SK-N-SH treated with all-trans-retinoic acid at 6 μM for 48 hours (cell line): ENCODE measurements around the gene BBS9.

Experiments used
- ATAC-seq: fragments of 200-7000 bp; cut with Tn5 transposase; 3 replicates; pipeline ENCODE4 v1.9.1; 2020; ENCODE audit warnings: mild to moderate bottlenecking, moderate library complexity
- BACH2 ChIP-seq: fragments of 250-450 bp; sonication (Bioruptor Pico); IDR thresholded peaks from 2 replicates; pipeline ENCODE4 v1.9.0; 2021; ENCODE audit warnings: mild to moderate bottlenecking, borderline replicate concordance
- CSDC2 ChIP-seq: fragments of 250-450 bp; sonication (Bioruptor Pico); IDR thresholded peaks from 2 replicates; pipeline ENCODE4 v1.5.0; 2020; ENCODE audit warnings: mild to moderate bottlenecking, moderate library complexity
- ESRRG ChIP-seq: fragments of 250-450 bp; sonication (Bioruptor Pico); IDR thresholded peaks from 2 replicates; pipeline ENCODE4 v1.6.1; 2021; ENCODE audit warnings: mild to moderate bottlenecking
- GLIS3 ChIP-seq: fragments of 250-450 bp; sonication (Bioruptor Pico); IDR thresholded peaks from 2 replicates; pipeline ENCODE4 v1.5.0; 2020; ENCODE audit warnings: mild to moderate bottlenecking, moderate library complexity
- ISL1 ChIP-seq: fragments of 250-450 bp; sonication (Bioruptor Pico); IDR thresholded peaks from 2 replicates; pipeline ENCODE4 v2.1.2; 2022; ENCODE audit warnings: mild to moderate bottlenecking, moderate library complexity
- OSR1 ChIP-seq: fragments of 250-450 bp; sonication (Bioruptor Pico); IDR thresholded peaks from 2 replicates; pipeline ENCODE4 v1.8.0; 2022; ENCODE audit warnings: moderate library complexity, mild to moderate bottlenecking, inconsistent platforms
- PPARA ChIP-seq: fragments of 250-450 bp; sonication (Bioruptor Pico); IDR thresholded peaks from 2 replicates; pipeline ENCODE4 v1.5.0; 2020; ENCODE audit warnings: mild to moderate bottlenecking, borderline replicate concordance
- RARB ChIP-seq: fragments of 250-450 bp; sonication (Bioruptor Pico); IDR thresholded peaks from 2 replicates; pipeline ENCODE4 v1.8.0; 2021; ENCODE audit warnings: mild to moderate bottlenecking, moderate library complexity
- SNAI2 ChIP-seq: fragments of 250-450 bp; sonication (Bioruptor Pico); IDR thresholded peaks from 2 replicates; pipeline ENCODE4 v1.5.0; 2020; ENCODE audit warnings: mild to moderate bottlenecking, moderate library complexity
- TCF4 ChIP-seq: fragments of 250-450 bp; sonication (Bioruptor Pico); IDR thresholded peaks from 2 replicates; pipeline ENCODE4 v1.8.0; 2021; ENCODE audit warnings: mild to moderate bottlenecking, moderate library complexity, borderline replicate concordance
- TOX ChIP-seq: fragments of 250-450 bp; sonication (Bioruptor Pico); IDR thresholded peaks from 2 replicates; pipeline ENCODE4 v1.8.0; 2021; ENCODE audit warnings: mild to moderate bottlenecking, moderate library complexity, borderline replicate concordance
- ZFP3 ChIP-seq: fragments of 250-450 bp; sonication (Bioruptor Pico); IDR thresholded peaks from 2 replicates; pipeline ENCODE4 v1.5.0; 2020; ENCODE audit warnings: mild to moderate bottlenecking, moderate library complexity
- ZFP30 ChIP-seq: fragments of 450-650 bp; formaldehyde crosslinking; IDR thresholded peaks from 2 replicates; pipeline ENCODE4 v1.5.0; 2022; ENCODE audit warnings: mild to moderate bottlenecking, moderate library complexity
- ZNF565 ChIP-seq: fragments of 450-650 bp; formaldehyde crosslinking; conservative IDR thresholded peaks from 2 replicates; pipeline ENCODE4 v1.5.0; 2020; ENCODE audit warnings: low read depth, mild to moderate bottlenecking, moderate library complexity
- ZNF70 ChIP-seq: fragments of 450-650 bp; formaldehyde crosslinking; IDR thresholded peaks from 2 replicates; pipeline ENCODE4 v1.5.0; 2020; ENCODE audit warnings: mild to moderate bottlenecking, moderate library complexity
- ZNF8 ChIP-seq: fragments of 450-650 bp; formaldehyde crosslinking; IDR thresholded peaks from 2 replicates; pipeline ENCODE4 v1.5.0; 2020; ENCODE audit warnings: mild to moderate bottlenecking, moderate library complexity
- TF ChIP-seq, protein P1 (sequence below): fragments of 250-450 bp; sonication (Bioruptor Pico); IDR thresholded peaks from 2 replicates; pipeline ENCODE4 v1.5.0; 2020; ENCODE audit warnings: mild to moderate bottlenecking, moderate library complexity
- TF ChIP-seq, protein P2 (sequence below): fragments of 250-450 bp; sonication (Bioruptor Pico); IDR thresholded peaks from 2 replicates; pipeline ENCODE4 v1.5.1; 2020; ENCODE audit warnings: low read depth, mild to moderate bottlenecking, moderate library complexity
- TF ChIP-seq, protein P3 (sequence below): fragments of 250-450 bp; sonication (Bioruptor Pico); IDR thresholded peaks from 2 replicates; pipeline ENCODE4 v1.5.1; 2021; ENCODE audit warnings: mild to moderate bottlenecking, moderate library complexity
- TF ChIP-seq, protein P4 (sequence below): fragments of 250-450 bp; sonication (Bioruptor Pico); IDR thresholded peaks from 2 replicates; pipeline ENCODE4 v1.8.0; 2021; ENCODE audit warnings: low read depth, mild to moderate bottlenecking, moderate library complexity, borderline replicate concordance
- TF ChIP-seq, protein P5 (sequence below): fragments of 250-450 bp; sonication (Bioruptor Pico); IDR thresholded peaks from 2 replicates; pipeline ENCODE4 v1.8.0; 2020; ENCODE audit warnings: mild to moderate bottlenecking, moderate library complexity, borderline replicate concordance

The BBS9 gene

DNA sequence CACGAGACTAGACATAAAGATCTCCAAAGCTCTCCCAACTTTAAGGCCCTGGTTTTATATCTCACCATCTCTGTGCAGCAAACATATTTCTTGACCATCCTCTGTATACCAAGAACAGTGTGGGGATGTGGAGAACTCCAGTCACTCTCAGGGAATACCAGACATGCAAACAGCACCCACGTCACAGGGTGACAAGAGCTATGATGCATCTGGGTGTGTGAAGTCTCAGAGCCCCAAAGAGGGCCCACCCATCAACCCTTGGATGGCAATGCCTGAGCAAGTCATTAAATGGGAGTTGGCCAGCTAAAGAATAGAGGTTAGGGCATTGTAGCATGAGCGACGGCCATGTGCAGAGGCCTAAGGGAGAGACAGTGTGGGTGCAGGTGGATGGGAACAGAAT is 402.5 kb downstream of the BBS9 start:
- TF ChIP-seq ISL1 (CRISPR knock-in tag) (no peak), ZFP3 (CRISPR knock-in tag) (no peak), TCF4 (CRISPR knock-in tag) (no peak), ESRRG (CRISPR knock-in tag) (no peak), ZNF565 (no peak), RARB (CRISPR knock-in tag) (no peak), SNAI2 (no peak), BACH2 (no peak), ZNF70 (CRISPR knock-in tag) (no peak), PPARA (CRISPR knock-in tag) (no peak), ZNF8 (CRISPR knock-in tag) (no peak), GLIS3 (CRISPR knock-in tag) (no peak), ZFP30 (CRISPR knock-in tag) (no peak), OSR1 (CRISPR knock-in tag) (no peak)
- TF ChIP-seq, protein P1, sequence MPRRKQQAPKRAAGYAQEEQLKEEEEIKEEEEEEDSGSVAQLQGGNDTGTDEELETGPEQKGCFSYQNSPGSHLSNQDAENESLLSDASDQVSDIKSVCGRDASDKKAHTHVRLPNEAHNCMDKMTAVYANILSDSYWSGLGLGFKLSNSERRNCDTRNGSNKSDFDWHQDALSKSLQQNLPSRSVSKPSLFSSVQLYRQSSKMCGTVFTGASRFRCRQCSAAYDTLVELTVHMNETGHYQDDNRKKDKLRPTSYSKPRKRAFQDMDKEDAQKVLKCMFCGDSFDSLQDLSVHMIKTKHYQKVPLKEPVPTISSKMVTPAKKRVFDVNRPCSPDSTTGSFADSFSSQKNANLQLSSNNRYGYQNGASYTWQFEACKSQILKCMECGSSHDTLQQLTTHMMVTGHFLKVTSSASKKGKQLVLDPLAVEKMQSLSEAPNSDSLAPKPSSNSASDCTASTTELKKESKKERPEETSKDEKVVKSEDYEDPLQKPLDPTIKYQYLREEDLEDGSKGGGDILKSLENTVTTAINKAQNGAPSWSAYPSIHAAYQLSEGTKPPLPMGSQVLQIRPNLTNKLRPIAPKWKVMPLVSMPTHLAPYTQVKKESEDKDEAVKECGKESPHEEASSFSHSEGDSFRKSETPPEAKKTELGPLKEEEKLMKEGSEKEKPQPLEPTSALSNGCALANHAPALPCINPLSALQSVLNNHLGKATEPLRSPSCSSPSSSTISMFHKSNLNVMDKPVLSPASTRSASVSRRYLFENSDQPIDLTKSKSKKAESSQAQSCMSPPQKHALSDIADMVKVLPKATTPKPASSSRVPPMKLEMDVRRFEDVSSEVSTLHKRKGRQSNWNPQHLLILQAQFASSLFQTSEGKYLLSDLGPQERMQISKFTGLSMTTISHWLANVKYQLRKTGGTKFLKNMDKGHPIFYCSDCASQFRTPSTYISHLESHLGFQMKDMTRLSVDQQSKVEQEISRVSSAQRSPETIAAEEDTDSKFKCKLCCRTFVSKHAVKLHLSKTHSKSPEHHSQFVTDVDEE (CRISPR knock-in tag) = no peak
- TF ChIP-seq, protein P2, sequence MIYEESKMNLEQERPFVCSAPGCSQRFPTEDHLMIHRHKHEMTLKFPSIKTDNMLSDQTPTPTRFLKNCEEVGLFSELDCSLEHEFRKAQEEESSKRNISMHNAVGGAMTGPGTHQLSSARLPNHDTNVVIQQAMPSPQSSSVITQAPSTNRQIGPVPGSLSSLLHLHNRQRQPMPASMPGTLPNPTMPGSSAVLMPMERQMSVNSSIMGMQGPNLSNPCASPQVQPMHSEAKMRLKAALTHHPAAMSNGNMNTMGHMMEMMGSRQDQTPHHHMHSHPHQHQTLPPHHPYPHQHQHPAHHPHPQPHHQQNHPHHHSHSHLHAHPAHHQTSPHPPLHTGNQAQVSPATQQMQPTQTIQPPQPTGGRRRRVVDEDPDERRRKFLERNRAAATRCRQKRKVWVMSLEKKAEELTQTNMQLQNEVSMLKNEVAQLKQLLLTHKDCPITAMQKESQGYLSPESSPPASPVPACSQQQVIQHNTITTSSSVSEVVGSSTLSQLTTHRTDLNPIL (CRISPR knock-in tag) = no peak
- TF ChIP-seq, protein P3, sequence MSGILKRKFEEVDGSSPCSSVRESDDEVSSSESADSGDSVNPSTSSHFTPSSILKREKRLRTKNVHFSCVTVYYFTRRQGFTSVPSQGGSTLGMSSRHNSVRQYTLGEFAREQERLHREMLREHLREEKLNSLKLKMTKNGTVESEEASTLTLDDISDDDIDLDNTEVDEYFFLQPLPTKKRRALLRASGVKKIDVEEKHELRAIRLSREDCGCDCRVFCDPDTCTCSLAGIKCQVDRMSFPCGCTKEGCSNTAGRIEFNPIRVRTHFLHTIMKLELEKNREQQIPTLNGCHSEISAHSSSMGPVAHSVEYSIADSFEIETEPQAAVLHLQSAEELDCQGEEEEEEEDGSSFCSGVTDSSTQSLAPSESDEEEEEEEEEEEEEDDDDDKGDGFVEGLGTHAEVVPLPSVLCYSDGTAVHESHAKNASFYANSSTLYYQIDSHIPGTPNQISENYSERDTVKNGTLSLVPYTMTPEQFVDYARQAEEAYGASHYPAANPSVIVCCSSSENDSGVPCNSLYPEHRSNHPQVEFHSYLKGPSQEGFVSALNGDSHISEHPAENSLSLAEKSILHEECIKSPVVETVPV (CRISPR knock-in tag) = no peak
- TF ChIP-seq, protein P4, sequence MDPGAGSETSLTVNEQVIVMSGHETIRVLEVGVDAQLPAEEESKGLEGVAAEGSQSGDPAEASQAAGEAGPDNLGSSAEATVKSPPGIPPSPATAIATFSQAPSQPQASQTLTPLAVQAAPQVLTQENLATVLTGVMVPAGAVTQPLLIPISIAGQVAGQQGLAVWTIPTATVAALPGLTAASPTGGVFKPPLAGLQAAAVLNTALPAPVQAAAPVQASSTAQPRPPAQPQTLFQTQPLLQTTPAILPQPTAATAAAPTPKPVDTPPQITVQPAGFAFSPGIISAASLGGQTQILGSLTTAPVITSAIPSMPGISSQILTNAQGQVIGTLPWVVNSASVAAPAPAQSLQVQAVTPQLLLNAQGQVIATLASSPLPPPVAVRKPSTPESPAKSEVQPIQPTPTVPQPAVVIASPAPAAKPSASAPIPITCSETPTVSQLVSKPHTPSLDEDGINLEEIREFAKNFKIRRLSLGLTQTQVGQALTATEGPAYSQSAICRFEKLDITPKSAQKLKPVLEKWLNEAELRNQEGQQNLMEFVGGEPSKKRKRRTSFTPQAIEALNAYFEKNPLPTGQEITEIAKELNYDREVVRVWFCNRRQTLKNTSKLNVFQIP = no peak
- TF ChIP-seq, all 23 proteins: peak for 0
- ATAC-seq = no peak

DNA sequence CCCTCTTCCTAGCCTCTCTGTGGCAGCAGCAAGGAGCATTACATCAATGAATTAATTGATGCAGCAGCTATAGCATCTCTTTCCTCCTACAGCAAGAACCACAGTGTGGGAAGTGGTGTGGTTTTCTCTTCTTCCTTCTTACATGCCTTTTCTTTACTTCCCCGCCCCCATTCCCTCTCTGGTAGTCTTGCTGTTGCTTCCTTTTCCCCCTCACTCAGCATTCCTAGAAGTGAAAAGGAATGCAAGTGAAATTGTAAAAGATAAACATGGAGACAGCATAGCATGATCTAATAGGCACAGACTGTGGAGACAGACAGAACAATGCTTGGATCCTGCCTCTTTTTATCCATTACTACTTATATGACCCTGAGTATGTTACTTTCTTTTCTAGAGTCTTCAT is 405.5 kb downstream of the BBS9 start:
- TF ChIP-seq CSDC2 (no peak), BACH2 (no peak), ZFP3 (CRISPR knock-in tag) (no peak), ZNF8 (CRISPR knock-in tag) (no peak), ESRRG (CRISPR knock-in tag) (no peak), GLIS3 (CRISPR knock-in tag) (no peak), ZNF565 (no peak), ISL1 (CRISPR knock-in tag) (no peak), PPARA (CRISPR knock-in tag) (no peak), TCF4 (CRISPR knock-in tag) (no peak), ZNF70 (CRISPR knock-in tag) (no peak), TOX (no peak)
- TF ChIP-seq, protein P5, sequence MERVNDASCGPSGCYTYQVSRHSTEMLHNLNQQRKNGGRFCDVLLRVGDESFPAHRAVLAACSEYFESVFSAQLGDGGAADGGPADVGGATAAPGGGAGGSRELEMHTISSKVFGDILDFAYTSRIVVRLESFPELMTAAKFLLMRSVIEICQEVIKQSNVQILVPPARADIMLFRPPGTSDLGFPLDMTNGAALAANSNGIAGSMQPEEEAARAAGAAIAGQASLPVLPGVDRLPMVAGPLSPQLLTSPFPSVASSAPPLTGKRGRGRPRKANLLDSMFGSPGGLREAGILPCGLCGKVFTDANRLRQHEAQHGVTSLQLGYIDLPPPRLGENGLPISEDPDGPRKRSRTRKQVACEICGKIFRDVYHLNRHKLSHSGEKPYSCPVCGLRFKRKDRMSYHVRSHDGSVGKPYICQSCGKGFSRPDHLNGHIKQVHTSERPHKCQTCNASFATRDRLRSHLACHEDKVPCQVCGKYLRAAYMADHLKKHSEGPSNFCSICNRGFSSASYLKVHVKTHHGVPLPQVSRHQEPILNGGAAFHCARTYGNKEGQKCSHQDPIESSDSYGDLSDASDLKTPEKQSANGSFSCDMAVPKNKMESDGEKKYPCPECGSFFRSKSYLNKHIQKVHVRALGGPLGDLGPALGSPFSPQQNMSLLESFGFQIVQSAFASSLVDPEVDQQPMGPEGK (CRISPR knock-in tag) = no peak
- TF ChIP-seq, protein P1 (CRISPR knock-in tag) = no peak
- TF ChIP-seq, protein P2 (CRISPR knock-in tag) = no peak
- no peak; the same call in 2 of the 3 replicates for ATAC-seq
